ENCODE results near the gene HOXD10.

GRCh38 chr2:176068419-176068832 is 48.2 kb upstream of the HOXD10 start:
- no peak for TF ChIP-seq CTCF (IDR thresholded peaks at IDR 0.05; ENCODE audit: low read length)
- TF ChIP-seq EZH2 (optimal IDR thresholded peaks at IDR 0.05; ENCODE audit: low read depth, low read length), result no peak
- no peak for TF ChIP-seq EZH2phosphoT487 (IDR thresholded peaks at IDR 0.05; ENCODE audit: low read length)
